IPS-15b (cell line): ENCODE measurements around the gene PRSS33.

ENCODE experiments used
- H3K27me3 ChIP-seq: one replicate; pipeline ENCODE4 v1.6.1; 2013; ENCODE audit warnings: low read length; ENCODE audit not compliant: control insufficient read depth, insufficient read depth
- H3K36me3 ChIP-seq: one replicate; pipeline ENCODE4 v1.6.1; 2013; ENCODE audit warnings: low read length; ENCODE audit not compliant: control insufficient read depth, insufficient read depth
- H3K4me1 ChIP-seq: one replicate; pipeline ENCODE4 v1.6.1; 2013; ENCODE audit warnings: mild to moderate bottlenecking, low read length; ENCODE audit not compliant: control insufficient read depth, insufficient read depth
- H3K4me3 ChIP-seq: one replicate; pipeline ENCODE4 v1.5.1; 2013; ENCODE audit warnings: low read depth, low read length
- H3K9ac ChIP-seq: one replicate; pipeline ENCODE4 v1.6.1; 2013; ENCODE audit warnings: low read depth, mild to moderate bottlenecking, low read length
- H3K9me3 ChIP-seq: one replicate; pipeline ENCODE4 v1.6.1; 2013; ENCODE audit warnings: mild to moderate bottlenecking, low read length; ENCODE audit not compliant: control insufficient read depth, insufficient read depth

The PRSS33 gene

GRCh38 chr16:2779151-2779920, 8.0 kb downstream of the PRSS33 start:
- Histone ChIP-seq H3K9ac (no peak overlapping the region), H3K27me3 (peaks cover 3% of the 10 kb centered on the region), H3K36me3 (peaks cover 15% of the 10 kb centered on the region), H3K9me3 (no peaks in the 10 kb centered on the region), H3K4me1 (peaks cover 7% of the 10 kb centered on the region), H3K4me3 (no peak overlapping the region)

- Histone ChIP-seq H3K9me3 (no peaks in the 10 kb centered on the region), H3K36me3 (peaks cover 21% of the 10 kb centered on the region), H3K9ac (no peak overlapping the region), H3K27me3 (no peaks in the 10 kb centered on the region), H3K4me3 (peak overlapping the region; percentile 95), H3K4me1 (peaks cover 7% of the 10 kb centered on the region)
Observed at GRCh38 chr16:2778630-2778958, 8.8 kb downstream of the PRSS33 start.

GRCh38 chr16:2777903-2778629, 9.3 kb downstream of the PRSS33 start:
- H3K4me1 ChIP-seq, result peaks cover 7% of the 10 kb centered on the region
- no peaks in the 10 kb centered on the region for H3K9me3 ChIP-seq
- H3K9ac ChIP-seq, result peak overlapping the region; percentile 100
- no peaks in the 10 kb centered on the region for H3K27me3 ChIP-seq
- peak overlapping the region; percentile 95 for H3K4me3 ChIP-seq
- H3K36me3 ChIP-seq, result peaks cover 26% of the 10 kb centered on the region

GRCh38 chr16:2777231-2777902, 10.0 kb downstream of the PRSS33 start, which contains the start of gene ELOB:
Gene ELOB, minus strand, starts transcription at chr16:2777280. Its CDS starts 41 bp downstream, at chr16:2777239.
- Histone ChIP-seq H3K9ac (peak within 1 kb of the TSS; percentile 100), H3K4me1 (peaks cover 7% of the 10 kb centered on the region), H3K36me3 (peaks cover 26% of the 10 kb centered on the region), H3K4me3 (peak within 1 kb of the TSS; percentile 95), H3K27me3 (no peaks in the 10 kb centered on the region), H3K9me3 (no peaks in the 10 kb centered on the region)

GRCh38 chr16:2776500-2777139, 10.7 kb downstream of the PRSS33 start:
- Histone ChIP-seq H3K4me1 (peaks cover 7% of the 10 kb centered on the region), H3K36me3 (peaks cover 28% of the 10 kb centered on the region), H3K27me3 (no peaks in the 10 kb centered on the region), H3K9me3 (no peaks in the 10 kb centered on the region), H3K9ac (peak overlapping the region; percentile 90), H3K4me3 (peak overlapping the region; percentile 93)

GRCh38 chr16:2775765-2776499, 11.4 kb downstream of the PRSS33 start:
- Histone ChIP-seq H3K4me1 (peaks cover 7% of the 10 kb centered on the region), H3K36me3 (peaks cover 35% of the 10 kb centered on the region), H3K9ac (peak overlapping the region; percentile 90), H3K9me3 (no peaks in the 10 kb centered on the region), H3K4me3 (peak overlapping the region; percentile 93), H3K27me3 (no peaks in the 10 kb centered on the region)

GRCh38 chr16:2775131-2775716, 12.1 kb downstream of the PRSS33 start:
- Histone ChIP-seq H3K4me1 (peaks cover 7% of the 10 kb centered on the region), H3K9me3 (no peaks in the 10 kb centered on the region), H3K4me3 (no peak overlapping the region), H3K9ac (no peak overlapping the region), H3K36me3 (peaks cover 42% of the 10 kb centered on the region), H3K27me3 (no peaks in the 10 kb centered on the region)

GRCh38 chr16:2774161-2774891, 13.0 kb downstream of the PRSS33 start:
- Histone ChIP-seq H3K9me3 (no peaks in the 10 kb centered on the region), H3K36me3 (peaks cover 51% of the 10 kb centered on the region), H3K27me3 (no peaks in the 10 kb centered on the region), H3K4me3 (no peak overlapping the region), H3K9ac (no peak overlapping the region), H3K4me1 (peaks cover 7% of the 10 kb centered on the region)

- no peaks in the 10 kb centered on the region for H3K9me3 ChIP-seq
- H3K4me1 ChIP-seq, result peaks cover 7% of the 10 kb centered on the region
- no peaks in the 10 kb centered on the region for H3K27me3 ChIP-seq
- no peak overlapping the region for H3K9ac ChIP-seq
- H3K36me3 ChIP-seq, result peaks cover 61% of the 10 kb centered on the region
- H3K4me3 ChIP-seq, result no peak overlapping the region
Observed at GRCh38 chr16:2773188-2773968, 14.0 kb downstream of the PRSS33 start.
